HPDE6-E6E7 (cell line): ENCODE data around the gene OR9A4.

Source experiments
- DNase-seq: peaks from one replicate; pipeline ENCODE4 v3.0.0; 2011; ENCODE audit warnings: missing footprints; ENCODE audit errors: extremely low spot score

Gene OR9A4

GRCh38 chr7:141949021-141949420 lies 32.8 kb downstream of the OR9A4 start:
- no peak for DNase-seq

- no peak for DNase-seq
Observed at GRCh38 chr7:141949451-141949850, 33.3 kb downstream of the OR9A4 start.

GRCh38 chr7:141949911-141950310 lies 33.7 kb downstream of the OR9A4 start:
- DNase-seq = no peak

DNA sequence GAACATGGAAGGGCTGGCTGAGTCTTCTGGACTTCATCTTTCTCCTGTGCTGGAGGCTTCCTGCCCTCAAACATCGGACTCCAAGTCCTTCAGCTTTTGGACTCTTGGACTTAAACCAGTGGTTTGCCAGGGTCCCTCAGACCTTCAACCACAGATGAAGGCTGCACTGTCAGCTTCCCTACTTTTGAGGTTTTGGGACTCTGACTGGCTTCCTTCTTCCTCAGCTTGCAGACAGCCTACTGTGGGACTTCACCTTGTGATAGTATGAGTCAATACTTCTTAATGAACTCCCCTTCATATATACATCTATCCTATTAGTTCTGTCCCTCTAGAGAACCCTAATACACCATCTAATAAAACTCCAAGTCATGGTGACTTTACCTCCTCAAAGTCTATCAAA lies 34.6 kb downstream of the OR9A4 start:
- no peak for DNase-seq

GRCh38 chr7:141952461-141952860 lies 36.3 kb downstream of the OR9A4 start:
- no peak for DNase-seq

- DNase-seq = no peak
Observed at GRCh38 chr7:141954334-141954733, 38.1 kb downstream of the OR9A4 start.

DNA sequence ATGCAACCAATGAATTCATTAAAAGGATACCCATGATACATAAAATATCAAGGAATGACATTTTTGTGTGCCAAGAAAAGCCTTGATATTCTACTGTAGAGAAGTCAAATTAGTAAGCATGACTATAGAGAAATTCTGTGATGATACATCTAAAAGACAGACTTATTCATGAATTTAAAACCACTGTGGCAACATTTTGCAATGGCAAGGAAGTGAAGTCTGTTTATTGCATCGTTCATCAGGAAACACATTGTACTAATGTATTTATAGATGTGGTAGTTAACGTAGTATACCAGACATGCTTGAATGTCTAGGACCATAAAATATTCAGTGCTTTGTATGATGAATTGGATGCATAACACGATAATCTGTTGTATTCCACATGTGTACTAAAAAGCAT lies 39.9 kb downstream of the OR9A4 start:
- DNase-seq = no peak

DNA sequence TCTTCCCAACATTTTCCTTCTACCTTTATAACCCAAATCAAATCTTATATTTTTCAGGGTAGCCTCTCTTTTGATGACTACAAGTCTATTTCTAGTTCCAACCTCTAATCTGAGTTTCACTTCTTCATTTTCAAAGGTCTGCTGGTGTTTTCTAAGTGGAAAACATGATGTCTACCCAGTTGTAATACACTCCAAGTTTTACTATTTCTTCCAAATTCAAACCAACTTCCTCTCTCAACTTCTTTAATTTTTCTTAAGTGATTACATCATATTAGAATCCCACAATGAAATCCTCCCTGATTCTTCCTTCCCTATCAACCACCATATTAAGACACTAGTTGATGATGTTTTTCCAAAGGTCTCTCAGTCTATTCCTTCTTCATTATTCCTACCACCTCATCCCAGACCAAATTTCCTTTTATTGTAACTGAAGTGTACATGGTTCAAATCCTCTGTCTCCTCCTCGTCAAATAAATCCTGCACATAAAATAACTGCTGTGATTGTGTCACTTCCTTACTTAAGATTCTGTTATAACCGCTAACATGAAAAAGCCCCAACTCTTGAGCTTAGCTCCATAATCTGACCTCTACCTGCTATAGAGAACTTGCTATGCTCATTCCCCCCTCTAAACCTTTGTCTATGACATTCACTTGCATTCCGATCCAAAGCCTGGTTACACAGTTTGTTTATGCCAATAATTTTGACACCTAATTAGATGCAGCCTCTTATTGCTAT lies 44.7 kb downstream of the OR9A4 start:
- DNase-seq = no peak
